RPMI7951 (cell line): Measurements from ENCODE around the gene CLCNKA. TPM values are rescaled to one million over a fixed set of nuclear protein-coding genes. Genes with fewer than 3 reads are reported as not detected.
A peak's percentile ranks its signal among the peaks of the same experiment; 100 is the strongest.

Experiments used
- DNase-seq: peaks from one replicate; pipeline ENCODE4 v3.0.0-alpha.2; 2012; ENCODE audit warnings: low read depth
- total RNA-seq: library from RNA; depleted of rRNA; stranded (reverse); fragments of >200 nt; shearing (Covaris generic); gene quantifications from 2 replicates; pipeline ENCODE4 v1.2.3, GENCODE V29; 2014; rRNA removed

Gene CLCNKA
- total RNA-seq, 1 experiment from 2014 or later = 0.12 TPM

- DNase-seq = peak; percentile 73
These were observed 57.3 kb downstream of the CLCNKA start for GRCh38 chr1:16078925-16079656.

DNA sequence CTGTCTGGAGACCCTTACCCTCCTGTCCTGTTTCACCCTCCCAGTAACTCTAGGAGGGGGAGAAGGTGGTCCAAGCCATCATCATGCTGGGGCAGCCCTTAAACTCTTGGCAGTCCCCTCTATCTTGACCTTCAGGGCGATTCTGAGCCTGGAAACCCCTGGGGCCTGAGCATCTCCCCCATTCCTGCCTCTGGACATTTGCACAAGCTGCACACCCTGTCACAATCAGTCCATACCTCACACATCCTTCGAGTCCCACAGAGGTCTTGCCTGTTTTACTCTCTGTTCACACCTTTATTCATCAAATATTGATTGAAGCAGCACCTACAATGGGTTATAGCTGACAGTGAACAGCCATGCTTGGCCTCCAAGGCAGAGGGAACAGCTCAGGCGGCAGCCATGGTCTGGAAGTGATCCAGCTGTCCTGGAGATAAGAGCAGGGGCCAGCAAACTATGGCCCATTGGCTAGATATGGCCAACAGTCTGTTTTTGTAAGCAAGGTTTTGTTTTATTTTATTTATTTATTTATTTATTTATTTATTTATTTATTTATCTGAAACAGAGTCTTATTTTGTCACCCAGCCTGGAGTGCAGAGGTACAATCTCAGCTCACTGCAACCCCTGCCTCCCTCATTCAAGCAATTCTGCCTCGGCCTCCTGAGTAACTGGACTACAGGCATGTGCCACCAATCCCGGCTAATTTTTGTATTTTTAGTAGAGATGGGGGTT lies 58.8 kb downstream of the CLCNKA start:
- no peak for DNase-seq

DNA sequence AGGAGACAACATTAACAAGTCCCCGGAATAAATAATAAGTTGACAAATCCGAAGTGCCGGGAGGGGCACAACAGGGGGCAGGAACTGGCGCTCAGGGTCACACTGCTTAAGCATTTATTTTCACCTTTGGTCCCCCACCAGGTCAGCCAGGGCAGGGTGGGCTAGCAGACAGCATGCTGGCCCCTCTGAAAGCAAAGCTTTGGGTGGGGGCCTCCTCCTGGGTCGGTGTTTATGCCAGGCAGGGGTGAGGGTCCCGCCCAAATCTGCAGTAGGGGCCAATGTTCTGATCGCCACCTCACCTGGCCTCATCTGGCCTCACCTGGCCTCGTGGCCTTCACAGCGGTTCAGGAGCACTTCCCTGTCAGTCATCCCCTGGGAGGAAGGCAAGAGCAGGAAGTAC lies 59.8 kb downstream of the CLCNKA start:
- DNase-seq = no peak

DNA sequence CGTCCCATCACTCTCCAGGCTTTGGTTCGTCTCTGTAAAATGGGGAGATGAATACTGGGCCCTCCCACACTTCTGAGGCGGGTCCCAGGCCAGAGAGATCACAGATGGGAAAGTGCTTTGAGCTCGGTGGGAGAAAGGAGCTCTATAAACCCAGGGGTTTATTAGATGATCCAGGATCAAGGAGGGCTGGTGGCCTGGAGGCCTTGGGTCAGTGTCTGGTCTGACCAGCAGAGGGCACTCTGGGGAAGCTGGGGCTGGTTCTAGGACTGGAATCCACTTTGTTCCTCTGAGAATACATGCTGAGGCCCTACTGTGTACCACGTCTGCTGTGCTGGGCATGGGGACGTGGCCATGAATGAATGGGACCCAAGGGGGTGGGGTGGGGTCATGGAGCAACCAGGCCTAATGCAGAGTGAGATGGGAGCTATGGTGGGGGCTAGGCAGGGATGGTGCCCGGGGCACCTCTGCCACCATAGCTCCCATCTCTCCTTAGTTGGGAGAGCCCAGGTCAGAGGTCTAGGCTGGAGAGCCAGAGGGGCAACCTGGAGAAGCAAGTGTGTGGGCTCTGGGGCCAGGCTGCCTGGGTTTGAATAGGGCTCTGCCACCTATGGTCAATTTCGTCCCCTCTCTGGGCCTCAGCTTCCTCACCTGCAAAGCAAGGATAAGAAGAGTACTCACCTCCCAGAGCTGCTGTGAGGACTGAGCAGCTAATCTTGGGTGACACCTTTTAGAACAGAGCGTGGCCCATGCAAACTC lies 60.6 kb downstream of the CLCNKA start:
- peak; percentile 55 for DNase-seq

- no peak for DNase-seq
These were observed 61.6 kb downstream of the CLCNKA start for GRCh38 chr1:16083486-16083885.

Other genes starting within 250 kb of the CLCNKA start
- gene UQCRHL, start 214.4 kb upstream of the CLCNKA start, total RNA-seq = 3.2 and 4.0 TPM in 2 replicates
- 9.3 and 14.1 TPM in 2 replicates for gene SPEN, start 174.3 kb upstream of the CLCNKA start, total RNA-seq
- 20.8 and 26.3 TPM in 2 replicates for gene ZBTB17, start 45.9 kb upstream of the CLCNKA start, total RNA-seq
- gene SRARP, start 17.8 kb upstream of the CLCNKA start, total RNA-seq = not detected in 2 replicates
- gene HSPB7, start 4.0 kb upstream of the CLCNKA start, total RNA-seq = 7.1 and 7.9 TPM in 2 replicates
- gene CLCNKB, start 21.7 kb downstream of the CLCNKA start, total RNA-seq = not detected in 2 replicates
- 0.20 TPM in 1 of 2 replicates, not detected in the other for gene FAM131C, start 51.6 kb downstream of the CLCNKA start, total RNA-seq
- gene EPHA2, start 134.0 kb downstream of the CLCNKA start, total RNA-seq = 47.1 and 53.4 TPM in 2 replicates
- gene ARHGEF19, start 190.6 kb downstream of the CLCNKA start, total RNA-seq = 8.3 and 10.7 TPM in 2 replicates
- 2.4 and 6.5 TPM in 2 replicates for gene CPLANE2, start 215.1 kb downstream of the CLCNKA start, total RNA-seq